Gastroesophageal sphincter (tissue), 2 donors: ENCODE data around the gene CLIC6.

ENCODE experiments used
- EP300 ChIP-seq: sonication (generic); formaldehyde crosslinking; IDR thresholded peaks from one replicate; pipeline ENCODE4 v1.6.1; 2017; ENCODE audit warnings: antibody characterized with exemption, mild to moderate bottlenecking
- POLR2A ChIP-seq, 2 donors: fragments of 450-650 bp; IDR thresholded peaks; one replicate each; pipeline ENCODE4 v1.6.1; 2017; ENCODE audit warnings: antibody characterized with exemption in 2 of 2, mild to moderate bottlenecking in 2 of 2, moderate library complexity in 1 of 2

DNA sequence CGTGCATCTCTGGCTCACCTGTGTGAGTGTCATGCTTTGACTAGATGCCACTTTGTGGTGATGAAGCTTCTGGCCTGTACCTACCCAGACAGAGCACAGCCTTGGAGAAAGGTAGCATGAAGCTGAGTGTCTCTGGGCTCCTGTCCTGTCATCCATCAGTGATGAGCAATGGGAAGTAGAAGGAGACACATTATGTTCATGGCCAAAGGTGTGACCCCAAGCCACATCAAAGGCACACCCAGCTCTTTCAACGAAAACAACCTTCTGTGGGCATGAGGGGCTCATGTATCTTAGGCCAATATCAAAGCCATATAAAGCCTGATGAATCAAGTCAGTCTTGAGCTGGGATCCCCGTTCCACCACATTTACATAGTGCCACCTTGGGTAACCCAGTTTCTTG is 1.0 kb upstream of the CLIC6 start:
- TF ChIP-seq EP300 (no peak), POLR2A (IDR thresholded peaks at IDR 0.05) (no peak)
